ENCODE data around the gene COL4A1.

DNA sequence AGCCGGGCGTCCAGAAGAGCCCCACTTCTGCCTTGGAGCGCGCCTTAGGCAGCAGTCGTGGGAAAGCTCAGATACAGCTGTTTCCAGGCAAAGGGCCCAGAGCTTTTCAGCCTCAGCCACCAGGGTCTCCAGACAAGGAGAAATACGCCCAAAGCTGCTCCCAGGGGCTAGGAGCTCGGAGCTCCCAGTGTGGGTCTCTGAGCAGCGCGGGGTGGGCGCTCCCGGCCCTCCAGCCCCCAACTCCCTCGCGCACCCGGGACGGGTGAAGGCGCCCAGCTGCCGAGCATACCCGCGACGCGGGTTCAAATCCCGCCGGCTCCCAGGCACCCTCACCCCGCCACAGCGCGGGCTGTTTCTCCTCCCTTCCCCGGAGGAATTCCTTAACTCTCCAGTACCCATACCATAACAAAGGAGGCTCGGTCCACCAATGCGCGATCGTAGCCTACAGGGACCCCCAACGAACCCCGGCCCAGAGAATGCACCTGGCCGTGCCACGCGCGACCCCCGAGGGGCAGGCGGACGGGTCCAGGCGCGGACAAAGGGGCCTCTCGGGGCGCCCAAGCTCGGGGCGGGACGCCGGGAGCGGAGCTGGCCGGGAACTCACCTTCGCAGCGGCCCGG, 507 bp downstream of the COL4A1 start:
- TF ChIP-seq, protein P1, sequence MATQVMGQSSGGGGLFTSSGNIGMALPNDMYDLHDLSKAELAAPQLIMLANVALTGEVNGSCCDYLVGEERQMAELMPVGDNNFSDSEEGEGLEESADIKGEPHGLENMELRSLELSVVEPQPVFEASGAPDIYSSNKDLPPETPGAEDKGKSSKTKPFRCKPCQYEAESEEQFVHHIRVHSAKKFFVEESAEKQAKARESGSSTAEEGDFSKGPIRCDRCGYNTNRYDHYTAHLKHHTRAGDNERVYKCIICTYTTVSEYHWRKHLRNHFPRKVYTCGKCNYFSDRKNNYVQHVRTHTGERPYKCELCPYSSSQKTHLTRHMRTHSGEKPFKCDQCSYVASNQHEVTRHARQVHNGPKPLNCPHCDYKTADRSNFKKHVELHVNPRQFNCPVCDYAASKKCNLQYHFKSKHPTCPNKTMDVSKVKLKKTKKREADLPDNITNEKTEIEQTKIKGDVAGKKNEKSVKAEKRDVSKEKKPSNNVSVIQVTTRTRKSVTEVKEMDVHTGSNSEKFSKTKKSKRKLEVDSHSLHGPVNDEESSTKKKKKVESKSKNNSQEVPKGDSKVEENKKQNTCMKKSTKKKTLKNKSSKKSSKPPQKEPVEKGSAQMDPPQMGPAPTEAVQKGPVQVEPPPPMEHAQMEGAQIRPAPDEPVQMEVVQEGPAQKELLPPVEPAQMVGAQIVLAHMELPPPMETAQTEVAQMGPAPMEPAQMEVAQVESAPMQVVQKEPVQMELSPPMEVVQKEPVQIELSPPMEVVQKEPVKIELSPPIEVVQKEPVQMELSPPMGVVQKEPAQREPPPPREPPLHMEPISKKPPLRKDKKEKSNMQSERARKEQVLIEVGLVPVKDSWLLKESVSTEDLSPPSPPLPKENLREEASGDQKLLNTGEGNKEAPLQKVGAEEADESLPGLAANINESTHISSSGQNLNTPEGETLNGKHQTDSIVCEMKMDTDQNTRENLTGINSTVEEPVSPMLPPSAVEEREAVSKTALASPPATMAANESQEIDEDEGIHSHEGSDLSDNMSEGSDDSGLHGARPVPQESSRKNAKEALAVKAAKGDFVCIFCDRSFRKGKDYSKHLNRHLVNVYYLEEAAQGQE (IDR thresholded peaks at IDR 0.05; ENCODE audit: insufficient replicate concordance, low read depth): no peak
- TF ChIP-seq, protein P2, sequence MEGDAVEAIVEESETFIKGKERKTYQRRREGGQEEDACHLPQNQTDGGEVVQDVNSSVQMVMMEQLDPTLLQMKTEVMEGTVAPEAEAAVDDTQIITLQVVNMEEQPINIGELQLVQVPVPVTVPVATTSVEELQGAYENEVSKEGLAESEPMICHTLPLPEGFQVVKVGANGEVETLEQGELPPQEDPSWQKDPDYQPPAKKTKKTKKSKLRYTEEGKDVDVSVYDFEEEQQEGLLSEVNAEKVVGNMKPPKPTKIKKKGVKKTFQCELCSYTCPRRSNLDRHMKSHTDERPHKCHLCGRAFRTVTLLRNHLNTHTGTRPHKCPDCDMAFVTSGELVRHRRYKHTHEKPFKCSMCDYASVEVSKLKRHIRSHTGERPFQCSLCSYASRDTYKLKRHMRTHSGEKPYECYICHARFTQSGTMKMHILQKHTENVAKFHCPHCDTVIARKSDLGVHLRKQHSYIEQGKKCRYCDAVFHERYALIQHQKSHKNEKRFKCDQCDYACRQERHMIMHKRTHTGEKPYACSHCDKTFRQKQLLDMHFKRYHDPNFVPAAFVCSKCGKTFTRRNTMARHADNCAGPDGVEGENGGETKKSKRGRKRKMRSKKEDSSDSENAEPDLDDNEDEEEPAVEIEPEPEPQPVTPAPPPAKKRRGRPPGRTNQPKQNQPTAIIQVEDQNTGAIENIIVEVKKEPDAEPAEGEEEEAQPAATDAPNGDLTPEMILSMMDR (IDR thresholded peaks at IDR 0.05; ENCODE audit: insufficient read depth, low read length): no peak
- no peak for TF ChIP-seq GABPA (IDR thresholded peaks at IDR 0.05; ENCODE audit: low read depth)
- no peak for TF ChIP-seq POLR2AphosphoS5 (IDR thresholded peaks at IDR 0.05; ENCODE audit: low read depth)
